GM19351 (cell line): ENCODE results near the gene RALY.

ENCODE experiments used
- ATAC-seq: cut with Tn5 transposase; IDR thresholded peaks from one replicate; pipeline ENCODE4 v1.9.1; 2021; ENCODE audit warnings: mild to moderate bottlenecking, moderate library complexity; ENCODE audit not compliant: unreplicated experiment

Gene RALY

DNA sequence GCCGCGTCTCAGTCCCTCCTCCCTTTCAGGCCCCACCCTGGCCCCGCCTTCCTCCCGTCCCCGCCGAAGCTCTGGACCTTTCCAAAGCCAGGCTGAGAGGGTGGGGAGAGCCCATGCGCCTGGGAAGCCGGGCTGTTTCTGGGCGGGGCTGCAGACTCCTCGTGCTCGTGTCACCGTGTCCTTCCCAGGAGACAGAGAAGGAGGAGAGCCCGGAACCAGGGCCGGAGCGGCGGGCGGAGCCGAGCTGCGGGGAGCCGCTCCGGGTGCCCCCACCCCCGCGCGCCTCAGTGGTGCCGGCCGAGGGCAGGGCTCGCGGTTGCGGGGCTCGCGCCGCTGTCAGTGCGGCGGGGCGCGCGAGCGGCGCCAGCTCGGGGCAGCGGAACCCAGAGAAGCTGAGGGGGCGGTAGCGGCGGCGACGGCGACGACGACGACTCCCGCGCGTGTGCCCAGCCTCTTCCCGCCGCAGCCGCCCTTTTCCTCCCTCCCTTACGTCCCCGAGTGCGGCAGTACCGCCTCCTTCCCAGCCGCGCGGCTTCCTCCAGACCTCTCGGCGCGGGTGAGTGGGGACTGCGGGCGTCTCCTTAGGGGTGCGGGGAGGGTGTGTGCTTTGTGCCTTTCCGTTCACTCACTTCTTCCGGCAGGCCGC lies at the start of gene RALY:
RALY (plus strand) TSS at position 336 of the 646 bp plus-strand sequence. CDS start 78,164 bp downstream, outside the sequence.
- ATAC-seq, result peak; percentile 57

DNA sequence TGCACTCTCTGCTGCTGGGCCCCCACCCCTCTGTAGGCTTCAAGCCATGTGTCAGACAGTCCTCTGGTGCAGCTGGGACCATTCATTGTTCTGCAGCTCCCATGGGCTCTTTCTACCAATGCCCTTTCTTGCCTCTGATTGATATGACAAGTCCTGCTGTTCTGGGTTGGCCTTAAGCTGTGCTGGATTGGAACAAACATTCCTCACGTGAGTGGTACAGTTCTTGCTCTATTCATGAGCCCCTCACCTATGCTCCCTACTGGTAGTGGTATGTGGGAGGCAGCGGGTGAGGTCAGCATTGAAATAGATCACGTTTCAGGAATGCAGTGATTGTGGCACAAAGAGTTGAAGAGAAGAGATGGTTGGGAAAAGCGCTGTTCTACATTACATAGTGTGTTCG lies 48.8 kb upstream of the RALY start:
- ATAC-seq, result no peak

DNA sequence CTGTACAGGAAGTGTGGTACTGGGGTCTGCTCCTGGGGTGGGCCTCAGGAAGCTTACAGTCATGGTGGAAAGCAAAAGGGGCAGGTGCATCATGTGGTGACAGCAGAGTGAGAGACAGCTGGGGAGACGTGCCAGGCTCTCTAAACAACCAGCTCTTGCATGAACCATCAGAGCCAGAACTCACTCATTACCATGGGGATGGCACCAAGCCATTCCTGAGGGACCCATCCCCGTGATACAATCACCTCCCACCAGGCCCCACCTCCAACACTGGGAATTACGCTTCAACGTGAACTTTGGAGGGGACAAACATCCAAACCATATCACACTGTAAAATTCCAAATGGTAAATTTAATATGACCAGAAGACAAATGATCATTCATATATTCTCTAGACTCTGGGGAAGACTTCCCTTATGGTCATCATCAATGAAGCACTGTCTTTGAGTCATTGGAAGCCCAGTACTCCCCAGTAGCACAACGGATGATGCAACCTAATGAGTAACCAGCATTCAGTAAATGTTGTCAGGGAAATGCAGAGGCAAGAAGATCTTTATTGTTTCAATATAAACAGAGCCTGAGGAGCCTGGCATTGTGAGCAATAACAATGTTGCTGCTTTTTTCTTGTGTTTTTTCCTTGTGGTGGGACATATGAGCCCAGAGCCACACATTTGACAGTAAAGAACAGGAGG lies 48.2 kb upstream of the RALY start:
- ATAC-seq, result no peak

DNA sequence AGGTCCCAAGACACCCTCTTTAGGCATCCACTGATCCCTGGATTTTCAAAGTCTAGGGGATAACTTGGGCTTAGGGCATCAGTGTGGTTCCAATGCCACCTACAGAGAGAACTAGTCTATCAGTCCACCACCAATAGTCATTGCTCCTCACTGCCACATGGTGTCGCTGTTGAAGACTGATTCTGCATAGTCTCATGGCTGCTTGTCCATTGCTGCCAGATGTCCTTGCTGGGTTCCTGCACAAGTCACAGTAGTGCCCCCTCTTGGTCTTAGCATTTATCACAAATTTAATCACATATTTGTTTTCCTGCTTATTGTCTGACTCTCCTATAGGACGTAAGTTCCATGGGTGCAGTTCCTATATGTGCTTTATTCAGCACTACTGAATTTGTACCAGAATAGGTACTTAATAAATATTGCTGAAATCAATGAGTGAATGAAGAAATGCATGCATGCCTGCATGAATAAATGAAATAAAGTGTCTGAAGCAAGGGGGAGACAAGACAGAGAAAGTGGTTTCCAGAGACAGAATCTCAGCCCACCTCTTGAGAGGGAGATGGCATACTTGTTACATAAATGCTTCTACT lies 45.9 kb upstream of the RALY start:
- no peak for ATAC-seq

DNA sequence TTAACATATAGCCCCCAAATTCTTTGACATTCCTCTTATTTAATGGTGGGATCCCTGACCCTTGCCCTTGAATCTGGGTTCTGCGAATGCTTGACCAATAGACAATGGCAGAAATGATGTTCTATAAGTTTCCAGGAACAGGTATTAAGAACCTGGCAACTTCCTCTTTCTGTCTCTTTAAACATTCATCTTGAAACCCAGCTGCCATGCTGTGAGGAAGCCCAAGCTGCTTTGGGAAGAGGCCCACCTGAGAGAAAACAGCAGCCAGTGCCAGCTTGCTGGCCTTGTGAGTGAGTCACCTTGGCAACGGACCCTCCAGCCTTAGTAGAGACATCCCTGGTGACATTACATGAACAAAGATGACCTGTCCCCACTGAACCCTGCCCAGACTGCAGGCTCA lies 45.2 kb upstream of the RALY start:
- no peak for ATAC-seq

DNA sequence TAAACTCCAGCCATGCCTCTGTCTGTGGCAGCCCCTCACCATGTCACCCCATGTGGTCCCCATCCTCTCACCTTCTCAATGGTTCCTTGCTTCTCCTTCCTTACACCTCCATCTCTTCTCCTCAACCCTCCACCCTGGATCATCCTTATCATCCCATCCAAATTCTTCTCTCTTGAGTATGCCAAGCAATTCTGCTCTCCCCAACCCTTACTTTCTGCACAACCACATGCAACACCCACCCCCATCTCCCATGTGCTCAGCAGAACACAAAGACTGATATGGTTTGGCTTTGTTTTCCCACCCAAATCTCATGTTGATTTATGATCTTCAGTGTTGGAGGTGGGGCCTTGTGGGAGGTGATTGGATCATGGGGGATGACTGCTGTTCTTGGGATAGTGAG lies 42.5 kb upstream of the RALY start:
- no peak for ATAC-seq

DNA sequence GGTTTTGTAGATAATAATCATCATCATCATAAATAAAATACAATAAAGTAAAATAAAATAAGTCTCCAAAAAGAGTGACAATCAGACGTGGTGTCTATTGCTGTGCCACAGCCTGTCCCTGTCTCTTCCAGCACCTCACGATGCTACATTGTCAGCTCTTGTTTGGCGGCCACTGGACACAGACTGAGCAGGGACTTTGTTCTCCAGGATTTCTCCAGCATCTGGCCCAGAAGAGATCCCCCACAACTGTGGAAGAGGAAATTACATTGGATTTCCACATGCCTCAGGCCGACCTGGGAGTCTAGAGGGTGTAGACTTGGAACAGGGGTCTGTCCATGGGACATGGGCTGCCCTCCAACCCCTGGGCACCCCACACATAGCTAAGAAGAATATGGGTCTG lies 39.2 kb upstream of the RALY start:
- ATAC-seq, result no peak

DNA sequence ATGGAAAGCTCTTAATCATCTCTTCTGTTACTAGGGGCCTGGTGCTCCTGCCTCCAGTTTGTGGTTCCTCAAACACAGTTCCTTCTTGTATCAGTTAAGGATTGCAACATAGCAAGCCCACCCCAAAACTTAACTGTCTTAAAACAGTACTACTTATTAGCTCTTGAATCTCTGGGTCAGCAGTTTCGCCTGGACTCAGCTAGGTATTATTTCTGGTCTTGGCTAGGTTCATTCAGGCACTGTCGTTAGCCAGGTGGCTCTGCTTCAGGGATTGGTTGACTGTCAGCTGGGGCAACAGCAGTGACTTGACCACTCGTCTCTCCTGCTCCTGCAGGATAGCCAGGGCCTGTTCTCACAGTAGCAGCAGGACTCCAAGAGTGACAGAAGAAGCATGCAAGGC lies 30.0 kb upstream of the RALY start:
- ATAC-seq, result no peak

DNA sequence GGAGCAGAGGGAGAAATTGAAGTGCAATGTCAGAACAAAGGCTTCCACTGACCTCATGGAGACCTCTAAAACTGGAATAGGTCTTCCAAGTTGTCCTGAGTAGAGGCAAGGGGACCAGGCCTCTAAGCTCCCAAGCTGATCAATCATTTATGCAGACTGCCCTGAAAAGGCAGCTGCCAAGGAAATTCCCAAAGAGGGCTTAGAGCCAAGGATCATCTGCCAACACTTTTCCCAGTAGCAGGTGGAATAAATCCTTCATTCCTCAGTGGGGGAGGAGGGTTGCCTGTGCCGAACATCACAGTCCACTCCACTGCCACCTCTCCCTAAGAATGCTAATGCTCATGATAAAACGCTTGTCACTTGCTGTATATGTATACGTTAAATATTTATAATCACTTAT lies 29.3 kb upstream of the RALY start:
- no peak for ATAC-seq

DNA sequence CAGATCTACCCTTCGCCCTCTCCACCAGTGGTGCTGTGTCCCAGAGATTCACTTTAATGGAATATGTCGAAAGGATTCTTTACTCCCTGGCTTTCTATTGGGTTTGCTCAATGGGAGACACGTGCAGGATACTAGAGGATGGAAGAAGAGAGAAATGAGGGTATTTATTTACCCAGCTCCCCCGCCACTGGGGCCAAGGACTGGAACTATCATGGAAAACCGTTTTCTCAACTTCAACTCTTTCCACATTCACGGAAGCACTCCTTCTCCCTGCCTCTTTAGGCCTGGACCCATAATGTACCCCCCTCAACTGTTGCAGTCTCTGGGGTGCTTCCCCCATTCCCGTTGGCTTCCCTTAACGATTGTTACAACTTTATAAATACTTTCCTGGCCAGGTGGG lies 26.6 kb upstream of the RALY start:
- no peak for ATAC-seq

DNA sequence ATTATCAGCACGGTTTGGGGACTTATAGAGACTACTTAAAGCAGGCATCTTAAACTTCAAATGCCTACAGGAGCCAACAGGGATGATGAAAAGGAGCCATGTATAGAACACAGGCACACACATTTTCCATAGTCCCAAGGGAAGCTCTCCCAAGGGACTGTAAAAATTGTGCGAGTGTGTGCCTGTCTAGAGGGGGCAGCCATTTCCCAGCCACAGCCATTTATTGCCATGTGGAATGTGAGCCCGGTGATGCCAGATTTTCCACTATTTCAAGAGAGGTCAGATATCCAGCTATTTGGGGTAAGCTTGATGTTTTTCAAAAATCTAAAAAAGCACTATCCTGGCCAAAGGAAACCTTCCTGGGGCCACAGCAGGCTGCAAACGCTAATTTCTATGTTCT lies 24.1 kb upstream of the RALY start:
- ATAC-seq, result no peak

DNA sequence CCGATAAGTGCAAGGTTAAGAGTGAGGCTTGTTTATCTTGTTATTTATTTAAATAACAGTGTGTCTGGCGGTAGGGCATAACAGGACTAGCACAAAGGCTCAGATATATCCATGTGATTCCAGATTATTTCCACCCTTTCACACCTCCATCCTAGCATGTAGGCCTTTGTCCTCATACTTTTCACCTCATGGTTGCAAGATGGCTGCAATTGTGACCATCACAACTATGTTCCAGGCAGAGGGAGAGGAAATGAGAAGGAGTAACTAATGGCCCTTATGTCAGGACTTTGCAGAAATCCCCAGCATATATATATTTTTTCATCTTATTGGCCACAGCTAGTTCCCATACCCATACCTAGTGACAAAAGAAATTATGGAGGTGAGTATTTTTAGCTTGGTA lies 23.5 kb upstream of the RALY start:
- no peak for ATAC-seq

DNA sequence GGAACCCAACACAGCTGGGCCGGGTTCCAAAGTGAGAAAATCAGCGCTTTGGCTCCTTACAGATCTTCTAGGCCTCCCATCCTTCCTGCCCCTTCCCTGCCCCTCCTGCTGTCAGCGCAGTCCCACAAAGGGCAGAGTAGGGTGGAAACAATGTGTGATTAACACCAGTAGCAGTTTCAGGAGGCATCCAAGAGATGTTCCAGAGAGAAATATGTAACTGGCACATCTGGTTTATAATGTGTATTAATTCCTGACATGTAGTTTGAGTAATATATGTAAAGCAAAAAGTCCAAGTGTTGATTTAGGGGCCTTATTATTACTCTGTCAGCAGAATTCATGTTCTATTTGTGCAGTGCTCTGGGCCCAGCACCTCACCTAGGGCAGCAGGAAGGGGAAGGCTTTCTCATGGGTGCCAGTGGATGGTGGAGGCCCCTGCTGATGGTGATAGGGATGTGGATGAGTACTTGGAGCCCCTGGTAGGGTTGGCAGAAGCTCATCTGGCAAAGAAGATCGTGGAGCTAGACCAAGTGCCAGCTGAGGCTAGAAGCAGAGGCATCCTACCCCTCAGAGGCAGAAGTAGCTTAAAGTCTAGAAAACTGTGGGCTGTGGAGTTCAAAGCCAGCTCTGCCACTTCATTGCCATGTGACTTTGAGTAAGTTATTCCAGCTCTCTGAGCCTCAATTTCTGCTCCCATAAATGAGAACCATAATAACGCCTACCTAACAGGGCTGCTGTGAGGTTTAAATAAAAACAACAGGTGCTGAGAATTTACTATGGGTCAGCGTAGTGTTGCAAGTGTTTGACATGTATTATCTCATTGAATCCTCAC lies 22.4 kb upstream of the RALY start:
- no peak for ATAC-seq

DNA sequence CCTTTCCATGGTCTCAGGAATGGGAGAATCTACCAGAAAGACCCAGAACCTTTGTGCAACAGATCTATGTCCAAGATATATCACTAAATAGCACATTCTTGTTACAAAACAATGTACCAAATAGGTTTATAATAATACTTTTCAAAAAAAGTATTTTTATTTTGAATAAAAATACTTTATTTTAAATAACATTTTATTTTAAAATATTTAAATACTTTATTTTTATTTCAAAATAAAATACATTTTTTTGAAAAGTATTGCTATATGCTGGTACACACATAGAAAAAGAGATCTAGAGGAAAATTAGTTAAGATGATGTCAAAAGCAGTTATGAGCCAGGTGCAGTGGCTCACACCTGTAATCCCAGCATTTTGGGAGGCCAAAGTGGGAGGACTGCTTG lies 16.8 kb upstream of the RALY start:
- no peak for ATAC-seq

DNA sequence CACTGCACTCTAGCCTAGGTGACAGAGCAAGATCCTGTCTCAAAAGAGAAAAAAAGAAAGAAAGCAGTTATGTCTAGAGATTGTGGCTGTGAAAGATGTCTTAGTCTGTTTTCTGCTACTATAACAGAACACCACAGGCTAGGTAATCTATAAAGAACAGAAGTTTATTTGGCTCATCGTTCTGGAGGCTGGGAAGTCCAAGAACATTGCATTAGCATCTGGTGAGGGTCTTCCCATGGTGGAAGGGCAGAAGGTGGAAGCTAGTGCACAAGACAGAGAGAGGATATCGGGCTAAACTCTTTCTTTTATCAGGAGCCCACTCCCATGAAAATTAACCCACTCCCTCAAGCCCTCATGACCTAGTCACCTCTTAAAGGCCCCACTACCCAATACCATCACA lies 16.2 kb upstream of the RALY start:
- ATAC-seq, result no peak

DNA sequence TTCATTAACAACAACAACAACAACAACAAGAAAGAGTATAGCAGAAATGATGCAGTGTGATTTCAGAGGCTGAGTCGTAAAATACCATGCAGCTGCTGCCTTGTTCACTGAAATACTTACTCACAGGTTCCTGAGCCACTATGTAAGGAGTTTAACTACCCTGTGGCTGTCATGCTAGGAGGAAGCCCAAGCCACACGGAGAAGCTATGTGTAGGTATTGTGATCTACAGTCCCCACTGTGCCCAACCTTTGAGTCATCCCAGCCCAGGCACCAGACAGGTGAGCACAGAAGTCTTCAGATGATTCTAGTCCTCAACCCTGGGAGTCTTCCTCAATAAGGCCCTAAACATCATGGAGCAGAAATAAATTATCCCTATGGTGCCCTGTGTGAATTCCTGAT lies 14.6 kb upstream of the RALY start:
- ATAC-seq, result no peak

DNA sequence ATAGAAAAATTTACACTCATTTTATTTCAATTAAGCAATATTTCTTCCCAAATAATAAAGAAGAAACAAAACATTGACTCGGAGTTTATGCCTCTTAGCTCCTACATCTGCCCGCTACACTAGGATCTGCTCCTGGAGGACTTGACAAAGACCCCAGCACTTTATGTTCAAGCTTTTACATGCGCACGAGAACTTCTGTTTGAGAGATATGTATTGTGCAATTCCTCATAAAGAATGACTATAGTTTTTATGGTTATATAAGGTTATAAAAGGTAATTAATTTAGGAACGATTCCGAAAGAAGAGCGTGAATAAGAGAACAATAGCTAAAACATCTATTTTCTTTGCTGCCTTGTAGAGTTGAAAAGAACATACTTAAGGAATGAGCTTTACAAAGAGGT lies 12.4 kb upstream of the RALY start:
- no peak for ATAC-seq

DNA sequence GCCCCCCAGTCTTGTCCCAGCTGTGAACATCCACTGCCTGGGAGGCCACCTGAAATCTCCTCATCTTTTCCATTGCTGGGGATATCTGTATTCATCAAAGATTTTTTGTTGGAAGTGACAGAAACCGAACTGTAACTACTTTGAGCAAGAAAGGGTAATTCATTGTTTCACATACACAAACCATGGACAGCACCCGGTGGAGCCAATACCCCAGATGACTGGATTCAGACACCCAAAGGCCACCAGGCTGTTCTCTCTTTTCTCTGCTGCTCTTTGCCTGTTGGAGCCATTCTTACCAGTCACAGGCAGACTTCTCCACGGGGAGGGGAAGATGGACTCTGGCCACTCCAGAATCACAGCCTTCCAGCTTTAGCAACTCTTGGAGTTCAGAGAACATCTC lies 11.7 kb upstream of the RALY start:
- ATAC-seq, result no peak

DNA sequence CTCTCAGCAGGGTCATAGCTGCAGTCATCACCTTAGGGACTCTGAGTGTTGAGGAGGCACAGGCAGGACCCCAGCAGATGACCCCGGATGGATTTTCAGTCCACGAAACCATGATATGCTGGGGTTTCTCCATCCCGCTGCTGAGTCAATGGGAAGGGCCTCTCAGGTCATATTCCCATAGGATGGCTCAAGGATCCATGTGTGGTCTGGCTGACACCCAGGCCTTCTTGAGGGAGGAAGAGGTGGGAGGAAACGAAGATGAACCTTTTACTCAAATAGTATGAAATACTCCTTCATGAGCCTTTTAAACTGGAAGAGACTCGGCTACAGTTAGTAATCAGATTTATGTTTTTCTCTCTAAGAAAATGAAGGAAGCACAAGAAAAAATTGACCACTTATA lies 10.3 kb upstream of the RALY start:
- no peak for ATAC-seq

DNA sequence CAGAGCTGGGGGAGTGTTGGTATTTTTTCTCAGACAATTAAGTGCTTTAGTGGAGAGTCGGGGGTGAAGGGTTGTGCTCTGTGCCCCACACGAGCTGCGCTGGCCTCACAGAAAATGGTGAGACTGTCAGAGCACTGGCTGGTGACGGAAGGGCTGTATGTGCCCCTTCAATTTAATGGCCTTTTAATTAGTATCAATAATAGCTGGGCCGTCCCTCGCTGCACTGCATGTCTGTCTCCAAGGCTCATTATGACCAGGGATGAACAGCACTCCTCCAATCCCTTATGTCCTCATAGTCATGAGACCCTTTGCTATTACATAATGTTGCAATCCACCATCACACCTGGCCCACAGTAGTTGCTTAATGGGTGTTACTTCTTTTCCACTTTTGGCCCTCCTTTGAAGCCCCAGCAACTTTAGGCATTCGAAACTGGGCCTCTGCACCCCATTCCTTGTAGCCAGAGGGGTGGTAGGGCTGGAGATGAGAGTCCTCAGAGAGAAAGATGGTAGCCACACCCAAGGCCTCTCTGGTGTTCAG lies 9.5 kb upstream of the RALY start:
- ATAC-seq, result no peak

DNA sequence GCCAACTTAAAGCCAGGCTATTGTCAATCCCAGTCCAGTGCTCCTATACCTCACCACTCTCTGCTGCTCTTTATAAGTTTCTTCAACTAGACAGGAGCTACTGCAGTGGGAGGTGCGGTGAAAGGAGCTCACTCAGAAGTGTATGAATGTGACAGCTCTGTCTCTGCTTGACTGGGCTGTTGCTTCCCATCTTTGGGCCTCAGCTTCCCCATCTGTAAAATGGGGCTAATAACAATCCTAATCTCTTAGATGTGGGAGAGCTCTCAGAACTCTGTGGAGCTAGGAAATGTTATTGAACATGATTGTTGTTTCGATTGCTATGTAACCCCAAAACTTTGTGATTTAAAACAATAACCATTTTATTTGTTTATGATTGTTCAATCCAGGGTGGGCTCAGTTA lies 8.4 kb upstream of the RALY start:
- no peak for ATAC-seq
